ENCODE results near the gene NRG2.

NRG2 gene

DNA sequence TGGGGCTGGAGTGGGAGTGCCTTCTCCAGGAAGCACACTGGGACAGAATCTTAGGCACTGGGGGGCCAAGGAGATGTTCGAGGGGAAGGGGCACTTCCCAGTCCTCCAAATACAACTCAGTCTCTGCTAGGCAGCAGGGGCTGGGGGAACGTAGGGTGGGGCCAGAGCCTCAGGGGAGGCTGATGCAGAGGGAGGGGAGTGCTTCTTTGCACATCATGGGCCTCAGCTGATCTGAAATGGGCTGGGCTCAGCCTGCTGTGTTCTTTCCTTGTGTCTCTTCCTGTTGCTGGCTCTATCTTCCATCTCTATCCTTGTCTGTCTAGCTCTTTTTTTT lies 231.9 kb downstream of the NRG2 start:
- no peak for ATAC-seq
- TF ChIP-seq, protein P1, sequence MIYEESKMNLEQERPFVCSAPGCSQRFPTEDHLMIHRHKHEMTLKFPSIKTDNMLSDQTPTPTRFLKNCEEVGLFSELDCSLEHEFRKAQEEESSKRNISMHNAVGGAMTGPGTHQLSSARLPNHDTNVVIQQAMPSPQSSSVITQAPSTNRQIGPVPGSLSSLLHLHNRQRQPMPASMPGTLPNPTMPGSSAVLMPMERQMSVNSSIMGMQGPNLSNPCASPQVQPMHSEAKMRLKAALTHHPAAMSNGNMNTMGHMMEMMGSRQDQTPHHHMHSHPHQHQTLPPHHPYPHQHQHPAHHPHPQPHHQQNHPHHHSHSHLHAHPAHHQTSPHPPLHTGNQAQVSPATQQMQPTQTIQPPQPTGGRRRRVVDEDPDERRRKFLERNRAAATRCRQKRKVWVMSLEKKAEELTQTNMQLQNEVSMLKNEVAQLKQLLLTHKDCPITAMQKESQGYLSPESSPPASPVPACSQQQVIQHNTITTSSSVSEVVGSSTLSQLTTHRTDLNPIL (CRISPR knock-in tag; IDR thresholded peaks at IDR 0.05; ENCODE audit: low read depth), result no peak
- TF ChIP-seq SNAI2 (CRISPR knock-in tag; IDR thresholded peaks at IDR 0.05) (no peak), ZFP3 (CRISPR knock-in tag; IDR thresholded peaks at IDR 0.05) (no peak), ZNF565 (CRISPR knock-in tag; conservative IDR thresholded peaks at IDR 0.05; ENCODE audit: low read depth) (no peak), TCF4 (CRISPR knock-in tag; IDR thresholded peaks at IDR 0.05; ENCODE audit: borderline replicate concordance) (no peak), ESRRG (CRISPR knock-in tag; IDR thresholded peaks at IDR 0.05) (no peak), ZC3H10 (CRISPR knock-in tag; IDR thresholded peaks at IDR 0.05) (no peak), PPARA (CRISPR knock-in tag; IDR thresholded peaks at IDR 0.05; ENCODE audit: borderline replicate concordance) (no peak), CSDC2 (CRISPR knock-in tag; IDR thresholded peaks at IDR 0.05) (no peak), ARNTL (CRISPR knock-in tag; IDR thresholded peaks at IDR 0.05; ENCODE audit: borderline replicate concordance, low read depth) (no peak), ISL1 (CRISPR knock-in tag; IDR thresholded peaks at IDR 0.05) (no peak), ZNF70 (CRISPR knock-in tag; IDR thresholded peaks at IDR 0.05) (no peak), OSR1 (CRISPR knock-in tag; IDR thresholded peaks at IDR 0.05) (no peak), ZFP30 (CRISPR knock-in tag; IDR thresholded peaks at IDR 0.05) (no peak), BACH2 (CRISPR knock-in tag; IDR thresholded peaks at IDR 0.05; ENCODE audit: borderline replicate concordance) (no peak)
- TF ChIP-seq, protein P2, sequence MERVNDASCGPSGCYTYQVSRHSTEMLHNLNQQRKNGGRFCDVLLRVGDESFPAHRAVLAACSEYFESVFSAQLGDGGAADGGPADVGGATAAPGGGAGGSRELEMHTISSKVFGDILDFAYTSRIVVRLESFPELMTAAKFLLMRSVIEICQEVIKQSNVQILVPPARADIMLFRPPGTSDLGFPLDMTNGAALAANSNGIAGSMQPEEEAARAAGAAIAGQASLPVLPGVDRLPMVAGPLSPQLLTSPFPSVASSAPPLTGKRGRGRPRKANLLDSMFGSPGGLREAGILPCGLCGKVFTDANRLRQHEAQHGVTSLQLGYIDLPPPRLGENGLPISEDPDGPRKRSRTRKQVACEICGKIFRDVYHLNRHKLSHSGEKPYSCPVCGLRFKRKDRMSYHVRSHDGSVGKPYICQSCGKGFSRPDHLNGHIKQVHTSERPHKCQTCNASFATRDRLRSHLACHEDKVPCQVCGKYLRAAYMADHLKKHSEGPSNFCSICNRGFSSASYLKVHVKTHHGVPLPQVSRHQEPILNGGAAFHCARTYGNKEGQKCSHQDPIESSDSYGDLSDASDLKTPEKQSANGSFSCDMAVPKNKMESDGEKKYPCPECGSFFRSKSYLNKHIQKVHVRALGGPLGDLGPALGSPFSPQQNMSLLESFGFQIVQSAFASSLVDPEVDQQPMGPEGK (CRISPR knock-in tag; IDR thresholded peaks at IDR 0.05; ENCODE audit: borderline replicate concordance), result no peak
- TF ChIP-seq, protein P3, sequence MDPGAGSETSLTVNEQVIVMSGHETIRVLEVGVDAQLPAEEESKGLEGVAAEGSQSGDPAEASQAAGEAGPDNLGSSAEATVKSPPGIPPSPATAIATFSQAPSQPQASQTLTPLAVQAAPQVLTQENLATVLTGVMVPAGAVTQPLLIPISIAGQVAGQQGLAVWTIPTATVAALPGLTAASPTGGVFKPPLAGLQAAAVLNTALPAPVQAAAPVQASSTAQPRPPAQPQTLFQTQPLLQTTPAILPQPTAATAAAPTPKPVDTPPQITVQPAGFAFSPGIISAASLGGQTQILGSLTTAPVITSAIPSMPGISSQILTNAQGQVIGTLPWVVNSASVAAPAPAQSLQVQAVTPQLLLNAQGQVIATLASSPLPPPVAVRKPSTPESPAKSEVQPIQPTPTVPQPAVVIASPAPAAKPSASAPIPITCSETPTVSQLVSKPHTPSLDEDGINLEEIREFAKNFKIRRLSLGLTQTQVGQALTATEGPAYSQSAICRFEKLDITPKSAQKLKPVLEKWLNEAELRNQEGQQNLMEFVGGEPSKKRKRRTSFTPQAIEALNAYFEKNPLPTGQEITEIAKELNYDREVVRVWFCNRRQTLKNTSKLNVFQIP (CRISPR knock-in tag; IDR thresholded peaks at IDR 0.05; ENCODE audit: borderline replicate concordance, low read depth), result no peak
- TF ChIP-seq, protein P4, sequence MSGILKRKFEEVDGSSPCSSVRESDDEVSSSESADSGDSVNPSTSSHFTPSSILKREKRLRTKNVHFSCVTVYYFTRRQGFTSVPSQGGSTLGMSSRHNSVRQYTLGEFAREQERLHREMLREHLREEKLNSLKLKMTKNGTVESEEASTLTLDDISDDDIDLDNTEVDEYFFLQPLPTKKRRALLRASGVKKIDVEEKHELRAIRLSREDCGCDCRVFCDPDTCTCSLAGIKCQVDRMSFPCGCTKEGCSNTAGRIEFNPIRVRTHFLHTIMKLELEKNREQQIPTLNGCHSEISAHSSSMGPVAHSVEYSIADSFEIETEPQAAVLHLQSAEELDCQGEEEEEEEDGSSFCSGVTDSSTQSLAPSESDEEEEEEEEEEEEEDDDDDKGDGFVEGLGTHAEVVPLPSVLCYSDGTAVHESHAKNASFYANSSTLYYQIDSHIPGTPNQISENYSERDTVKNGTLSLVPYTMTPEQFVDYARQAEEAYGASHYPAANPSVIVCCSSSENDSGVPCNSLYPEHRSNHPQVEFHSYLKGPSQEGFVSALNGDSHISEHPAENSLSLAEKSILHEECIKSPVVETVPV (CRISPR knock-in tag; IDR thresholded peaks at IDR 0.05), result no peak
- TF ChIP-seq, protein P5, sequence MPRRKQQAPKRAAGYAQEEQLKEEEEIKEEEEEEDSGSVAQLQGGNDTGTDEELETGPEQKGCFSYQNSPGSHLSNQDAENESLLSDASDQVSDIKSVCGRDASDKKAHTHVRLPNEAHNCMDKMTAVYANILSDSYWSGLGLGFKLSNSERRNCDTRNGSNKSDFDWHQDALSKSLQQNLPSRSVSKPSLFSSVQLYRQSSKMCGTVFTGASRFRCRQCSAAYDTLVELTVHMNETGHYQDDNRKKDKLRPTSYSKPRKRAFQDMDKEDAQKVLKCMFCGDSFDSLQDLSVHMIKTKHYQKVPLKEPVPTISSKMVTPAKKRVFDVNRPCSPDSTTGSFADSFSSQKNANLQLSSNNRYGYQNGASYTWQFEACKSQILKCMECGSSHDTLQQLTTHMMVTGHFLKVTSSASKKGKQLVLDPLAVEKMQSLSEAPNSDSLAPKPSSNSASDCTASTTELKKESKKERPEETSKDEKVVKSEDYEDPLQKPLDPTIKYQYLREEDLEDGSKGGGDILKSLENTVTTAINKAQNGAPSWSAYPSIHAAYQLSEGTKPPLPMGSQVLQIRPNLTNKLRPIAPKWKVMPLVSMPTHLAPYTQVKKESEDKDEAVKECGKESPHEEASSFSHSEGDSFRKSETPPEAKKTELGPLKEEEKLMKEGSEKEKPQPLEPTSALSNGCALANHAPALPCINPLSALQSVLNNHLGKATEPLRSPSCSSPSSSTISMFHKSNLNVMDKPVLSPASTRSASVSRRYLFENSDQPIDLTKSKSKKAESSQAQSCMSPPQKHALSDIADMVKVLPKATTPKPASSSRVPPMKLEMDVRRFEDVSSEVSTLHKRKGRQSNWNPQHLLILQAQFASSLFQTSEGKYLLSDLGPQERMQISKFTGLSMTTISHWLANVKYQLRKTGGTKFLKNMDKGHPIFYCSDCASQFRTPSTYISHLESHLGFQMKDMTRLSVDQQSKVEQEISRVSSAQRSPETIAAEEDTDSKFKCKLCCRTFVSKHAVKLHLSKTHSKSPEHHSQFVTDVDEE (CRISPR knock-in tag; IDR thresholded peaks at IDR 0.05), result no peak

DNA sequence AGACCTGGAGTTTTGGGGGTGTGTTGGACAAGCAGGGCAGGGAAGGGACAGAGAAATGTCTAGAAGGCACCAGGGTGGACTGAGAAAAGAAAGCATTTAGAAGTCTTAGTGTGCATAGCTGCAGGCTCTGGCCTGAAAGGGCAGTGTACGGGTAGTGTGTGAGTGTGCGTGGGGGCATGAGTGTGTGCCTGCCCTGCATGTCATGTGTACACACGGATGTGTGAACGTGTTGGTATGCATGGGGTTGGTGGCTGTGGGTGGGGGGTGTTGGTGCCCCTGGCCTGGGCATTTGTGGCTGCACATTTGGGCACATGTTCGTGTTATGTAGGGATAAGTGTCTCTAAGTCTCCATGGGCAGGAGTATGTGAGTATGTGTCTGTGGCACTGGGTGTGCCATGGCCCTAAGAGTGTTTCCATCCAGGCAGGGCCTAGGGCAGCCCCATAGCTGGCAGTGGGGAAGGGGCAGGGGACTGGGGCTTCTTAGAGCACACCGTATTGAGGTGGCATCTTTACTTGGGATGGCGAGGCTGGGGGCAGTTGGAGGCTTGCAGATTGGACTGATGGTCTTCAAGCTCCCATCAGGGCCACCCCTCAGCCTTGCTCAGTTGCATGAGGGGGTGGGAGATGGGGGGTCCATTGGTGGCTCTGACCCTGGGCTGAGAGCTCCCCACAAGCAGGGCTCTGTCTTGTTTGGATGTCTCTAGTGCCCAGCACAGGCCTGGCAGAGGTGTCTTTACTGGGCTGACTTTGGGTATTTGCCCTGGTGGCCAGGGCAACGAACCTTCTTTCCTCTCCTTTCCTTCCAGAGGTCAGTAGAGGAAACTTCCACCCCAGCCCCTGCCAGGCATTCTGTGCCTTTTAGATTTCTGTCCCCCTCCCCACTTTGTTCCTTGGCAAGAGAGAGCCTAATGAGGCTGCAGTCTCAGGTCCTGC lies 232.5 kb downstream of the NRG2 start:
- no peak for ATAC-seq
- TF ChIP-seq ZNF565 (CRISPR knock-in tag; conservative IDR thresholded peaks at IDR 0.05; ENCODE audit: low read depth), result no peak
- no peak for TF ChIP-seq ESRRG (CRISPR knock-in tag; IDR thresholded peaks at IDR 0.05)
- no peak for TF ChIP-seq SNAI2 (CRISPR knock-in tag; IDR thresholded peaks at IDR 0.05)
- TF ChIP-seq ZNF8 (CRISPR knock-in tag; IDR thresholded peaks at IDR 0.05), result no peak
- no peak for TF ChIP-seq ZNF70 (CRISPR knock-in tag; IDR thresholded peaks at IDR 0.05)

DNA sequence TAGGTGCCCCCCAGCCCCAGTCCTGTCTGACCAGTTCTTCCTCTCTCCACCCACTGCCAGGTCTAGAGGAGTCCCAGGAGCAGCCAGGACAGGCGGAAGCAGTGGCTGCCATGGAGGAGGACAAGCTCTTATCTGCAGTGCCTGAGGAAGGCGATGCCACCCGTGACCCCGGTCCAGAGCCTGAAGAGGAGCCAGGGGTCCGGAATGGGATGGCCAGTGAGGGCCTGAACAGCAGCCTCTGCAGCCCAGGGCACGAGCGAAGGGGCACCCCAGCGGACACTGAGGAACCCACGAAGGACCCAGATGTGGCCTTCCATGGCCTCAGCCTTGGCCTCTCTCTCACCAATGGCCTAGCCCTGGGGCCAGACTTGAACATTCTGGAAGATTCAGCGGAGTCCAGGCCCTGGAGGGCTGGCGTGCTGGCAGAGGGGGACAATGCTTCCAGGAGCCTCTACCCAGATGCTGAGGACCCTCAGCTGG lies 233.7 kb downstream of the NRG2 start:
- ATAC-seq, result no peak
- TF ChIP-seq, protein P2 (CRISPR knock-in tag; IDR thresholded peaks at IDR 0.05; ENCODE audit: borderline replicate concordance), result no peak
- TF ChIP-seq, protein P1 (CRISPR knock-in tag; IDR thresholded peaks at IDR 0.05; ENCODE audit: low read depth), result no peak
- TF ChIP-seq, protein P3 (CRISPR knock-in tag; IDR thresholded peaks at IDR 0.05; ENCODE audit: borderline replicate concordance, low read depth), result no peak
- TF ChIP-seq TCF4 (CRISPR knock-in tag; IDR thresholded peaks at IDR 0.05; ENCODE audit: borderline replicate concordance), result no peak
- TF ChIP-seq ZNF8 (CRISPR knock-in tag; IDR thresholded peaks at IDR 0.05), result no peak
- no peak for TF ChIP-seq ISL1 (CRISPR knock-in tag; IDR thresholded peaks at IDR 0.05)
- no peak for TF ChIP-seq OSR1 (CRISPR knock-in tag; IDR thresholded peaks at IDR 0.05)
- TF ChIP-seq ZNF70 (CRISPR knock-in tag; IDR thresholded peaks at IDR 0.05), result no peak
- no peak for TF ChIP-seq GLIS3 (CRISPR knock-in tag; IDR thresholded peaks at IDR 0.05)
